Measurements from ENCODE around the gene PADI6.
A peak's percentile ranks its signal among the peaks of the same experiment; 100 is the strongest.

PADI6 gene

GRCh38 chr1:17371896-17372295 lies at the start of gene PADI6:
Gene PADI6 (plus strand): TSS chr1:17372196. CDS start chr1:17372246, 50 bp downstream.
- H3K4me3 ChIP-seq (ENCODE audit: low read depth, low read length) = no peak within 1 kb of the TSS
- TF ChIP-seq CTCF (IDR thresholded peaks at IDR 0.05; ENCODE audit: insufficient read depth, low read depth, low read length, missing control alignments) = no peak
- no peak for DNase-seq (ENCODE audit: low read depth)

- no peak overlapping the region for H3K4me3 ChIP-seq (ENCODE audit: low read depth, low read length)
- no peak for DNase-seq (ENCODE audit: low read depth)
- TF ChIP-seq CTCF (IDR thresholded peaks at IDR 0.05; ENCODE audit: insufficient read depth, low read depth, low read length, missing control alignments) = no peak
Measured at GRCh38 chr1:17328855-17329254, 43.1 kb upstream of the PADI6 start.

DNA sequence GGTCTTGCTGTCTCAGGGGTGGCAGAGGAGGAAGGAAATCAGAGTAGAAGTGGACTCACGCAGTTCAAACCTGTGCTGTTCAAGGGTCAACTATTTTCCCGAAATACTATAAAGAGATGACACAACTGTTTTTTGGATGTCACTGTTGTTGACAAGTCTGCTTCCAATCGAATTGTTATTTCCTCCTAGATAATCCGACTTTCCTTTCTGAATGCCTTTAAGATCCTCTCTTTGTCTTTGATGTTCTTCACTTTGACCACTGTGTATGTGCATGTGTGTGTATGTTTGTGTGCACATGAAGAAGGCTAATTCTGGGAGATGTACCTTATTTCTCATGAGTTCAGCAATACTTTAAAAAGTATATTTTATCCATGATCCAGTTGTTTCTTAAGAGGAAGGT lies 42.4 kb upstream of the PADI6 start:
- H3K4me3 ChIP-seq (ENCODE audit: low read depth, low read length) = no peak overlapping the region
- no peak for DNase-seq (ENCODE audit: low read depth)
- no peak for TF ChIP-seq CTCF (IDR thresholded peaks at IDR 0.05; ENCODE audit: insufficient read depth, low read depth, low read length, missing control alignments)

DNA sequence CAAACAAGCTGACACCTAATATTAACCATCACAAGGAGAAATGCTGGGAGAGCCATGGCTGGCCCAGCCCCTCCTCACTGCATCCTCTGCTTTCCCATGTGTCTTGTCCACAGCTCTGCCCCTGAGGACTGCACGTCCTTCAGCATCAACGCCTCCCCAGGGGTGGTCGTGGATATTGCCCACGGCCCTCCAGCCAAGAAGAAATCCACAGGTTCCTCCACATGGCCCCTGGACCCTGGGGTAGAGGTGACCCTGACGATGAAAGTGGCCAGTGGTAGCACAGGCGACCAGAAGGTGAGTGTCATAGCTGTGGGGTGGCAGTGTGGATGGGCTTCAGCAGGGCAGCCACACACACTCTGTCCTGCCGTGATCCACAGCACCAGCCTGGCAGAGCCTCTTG lies 41.1 kb upstream of the PADI6 start:
- H3K4me3 ChIP-seq (ENCODE audit: low read depth, low read length) = no peak overlapping the region
- TF ChIP-seq CTCF (IDR thresholded peaks at IDR 0.05; ENCODE audit: insufficient read depth, low read depth, low read length, missing control alignments) = no peak
- no peak for DNase-seq (ENCODE audit: low read depth)

- TF ChIP-seq CTCF (IDR thresholded peaks at IDR 0.05; ENCODE audit: insufficient read depth, low read depth, low read length, missing control alignments) = no peak
- H3K4me3 ChIP-seq (ENCODE audit: low read depth, low read length) = no peak overlapping the region
- DNase-seq (ENCODE audit: low read depth) = no peak
Measured at GRCh38 chr1:17333081-17333480, 38.9 kb upstream of the PADI6 start.

- no peak overlapping the region for H3K4me3 ChIP-seq (ENCODE audit: low read depth, low read length)
- DNase-seq (ENCODE audit: low read depth) = peak; percentile 63
- peak; percentile 87 for TF ChIP-seq CTCF (IDR thresholded peaks at IDR 0.05; ENCODE audit: insufficient read depth, low read depth, low read length, missing control alignments)
Measured at GRCh38 chr1:17335821-17336710, 35.9 kb upstream of the PADI6 start.

All from GM12865 (cell line).